CD4-positive, alpha-beta T cell (primary cell): ENCODE data around the gene DCUN1D2. TPM values are rescaled to one million over a fixed set of nuclear protein-coding genes. Genes with fewer than 3 reads are reported as not detected.
"Not testable (repeated sequence)": the region's sequence is repeated elsewhere in the genome, so short reads cannot be mapped to it uniquely, and the experiment has no call there.

Experiments used
- ATAC-seq: fragments of 200-7000 bp; cut with Tn5 transposase; one replicate; pipeline ENCODE4 v1.10.0; 2022; ENCODE audit warnings: mild to moderate bottlenecking; ENCODE audit not compliant: poor library complexity
- CTCF ChIA-PET: fragments of 350-600 bp; sonication (Branson Sonifier 250); formaldehyde crosslinking; loops from one replicate; lab custom pipeline; 2021; ENCODE audit warnings: antibody characterized with exemption, inconsistent platforms; lab: Charles Lee
- POLR2A ChIA-PET: fragments of 350-600 bp; sonication (Branson Sonifier 250); formaldehyde crosslinking; loops from one replicate; lab custom pipeline; 2021; ENCODE audit warnings: antibody characterized with exemption, inconsistent platforms; lab: Charles Lee
- DNase-seq, 14 experiments: peaks; one replicate each; pipeline ENCODE4 v3.0.0-alpha.2; 2013 to 2020; ENCODE audit warnings: mixed read lengths in 2 of 14
- H3K27ac ChIP-seq, 2 donors: one replicate each; pipeline versions ENCODE4 v1.5.1 to v1.7.0; 2013; ENCODE audit warnings: low read length in 2 of 2, low read depth in 1 of 2, mild to moderate bottlenecking in 1 of 2
- H3K27me3 ChIP-seq, 2 experiments: 1 replicate in 1 of 2; 2 replicates in 1 of 2; pipeline versions ENCODE4 v1.6.1 to v1.7.0; 2013; ENCODE audit warnings: low read length in 2 of 2, control low read depth in 1 of 2, mild to moderate bottlenecking in 1 of 2, moderate library complexity in 1 of 2; ENCODE audit not compliant: insufficient read depth in 2 of 2, control insufficient read depth in 1 of 2
- H3K36me3 ChIP-seq: one replicate; pipeline ENCODE4 v1.6.1; 2013; ENCODE audit warnings: low read length, control low read depth; ENCODE audit not compliant: insufficient read depth
- H3K4me1 ChIP-seq: one replicate; pipeline ENCODE4 v1.6.1; 2013; ENCODE audit warnings: low read length, control low read depth; ENCODE audit not compliant: insufficient read depth
- H3K4me3 ChIP-seq: one replicate; pipeline ENCODE4 v1.5.1; 2013; ENCODE audit warnings: mild to moderate bottlenecking, low read length, moderate library complexity
- H3K9me3 ChIP-seq, 2 experiments: 1 replicate in 1 of 2; 2 replicates in 1 of 2; pipeline versions ENCODE4 v1.6.1 to v1.7.0; 2013; ENCODE audit warnings: low read length in 2 of 2, mild to moderate bottlenecking in 2 of 2, control low read depth in 1 of 2, moderate library complexity in 1 of 2; ENCODE audit not compliant: control insufficient read depth in 1 of 2, insufficient read depth in 1 of 2
- H3K27ac Mint-ChIP-seq: one replicate; pipeline ENCODE4 v1.8.0; 2020; ENCODE audit warnings: mixed read lengths
- H3K27me3 Mint-ChIP-seq: one replicate; pipeline ENCODE4 v1.8.0; 2021; ENCODE audit warnings: mixed read lengths
- H3K36me3 Mint-ChIP-seq: one replicate; pipeline ENCODE4 v1.8.0; 2021; ENCODE audit warnings: low read depth, mixed read lengths
- H3K4me1 Mint-ChIP-seq: one replicate; pipeline ENCODE4 v1.8.0; 2021; ENCODE audit warnings: low read depth, mixed read lengths
- H3K4me3 Mint-ChIP-seq: one replicate; pipeline ENCODE4 v1.8.0; 2020; ENCODE audit warnings: mild to moderate bottlenecking, mixed read lengths
- H3K9me3 Mint-ChIP-seq: one replicate; pipeline ENCODE4 v1.8.0; 2020; ENCODE audit warnings: mixed read lengths
- CTCF ChIP-seq: fragments of 200-600 bp; IDR thresholded peaks from one replicate; pipeline ENCODE4 v1.8.0; 2022; ENCODE audit warnings: antibody characterized with exemption, mild to moderate bottlenecking
- intact Hi-C, 2 experiments: fragments of 100-400 bp; cut with DNase I in 1 of 2; cut with micrococcal nuclease in 1 of 2; formaldehyde crosslinking; loops; one replicate each; pipeline versions ENCODE4 v1.15.1 to v1.9.0; 2023 to 2025; cut with DNase I, micrococcal nuclease
- total RNA-seq, 174 experiments: library from RNA in 2 of 174; stranded (reverse) in 2 of 174; gene quantifications; one replicate each; pipeline ENCODE4 v1.2.3 and lab custom pipeline; 2021 to 2026

The DCUN1D2 gene
- total RNA-seq, 2 experiments from 2014 or later = 16.2 to 18.9 TPM

- Mint-ChIP-seq H3K27ac (no peak overlapping the region), H3K36me3 (peaks cover 72% of the 10 kb centered on the region), H3K27me3 (no peaks in the 10 kb centered on the region), H3K4me1 (no peaks in the 10 kb centered on the region), H3K4me3 (no peak overlapping the region), H3K9me3 (no peaks in the 10 kb centered on the region)
- Histone ChIP-seq H3K36me3 (peaks cover 24% of the 10 kb centered on the region), H3K27me3 (no peaks in the 10 kb centered on the region), H3K4me1 (no peaks in the 10 kb centered on the region), H3K9me3 (no peaks in the 10 kb centered on the region), H3K4me3 (no peak overlapping the region), H3K27ac (no peak overlapping the region)
- ChIA-PET CTCF (no interaction called here), POLR2A (no interaction called here)
- intact Hi-C loops = no loop called here
- no peak for DNase-seq
- no peak for ATAC-seq
- TF ChIP-seq CTCF = no peak
Measured at GRCh38 chr13:113471844-113472243, 18.7 kb downstream of the DCUN1D2 start.

- DNase-seq, POLR2A ChIA-PET, H3K4me3 ChIP-seq, H3K27ac Mint-ChIP-seq, H3K4me1 ChIP-seq, H3K4me1 Mint-ChIP-seq, intact Hi-C loops, H3K27me3 ChIP-seq, ATAC-seq, H3K9me3 Mint-ChIP-seq, H3K27ac ChIP-seq, H3K4me3 Mint-ChIP-seq, H3K9me3 ChIP-seq, CTCF ChIA-PET, H3K27me3 Mint-ChIP-seq: not testable (repeated sequence)
- peaks cover 18% of the 10 kb centered on the region for H3K36me3 ChIP-seq
- H3K36me3 Mint-ChIP-seq = peaks cover 65% of the 10 kb centered on the region
Measured at GRCh38 chr13:113470635-113471163, 19.8 kb downstream of the DCUN1D2 start.

- CTCF ChIA-PET = no interaction called here
- Histone ChIP-seq H3K4me3 (no peak overlapping the region), H3K9me3 (no peaks in the 10 kb centered on the region), H3K36me3 (peaks cover 12% of the 10 kb centered on the region), H3K4me1 (peaks cover 3% of the 10 kb centered on the region), H3K27ac (no peak overlapping the region), H3K27me3 (no peaks in the 10 kb centered on the region)
- POLR2A ChIA-PET = no interaction called here
- Mint-ChIP-seq H3K36me3 (peaks cover 65% of the 10 kb centered on the region), H3K4me1 (no peaks in the 10 kb centered on the region), H3K4me3 (no peak overlapping the region), H3K27me3 (no peaks in the 10 kb centered on the region), H3K9me3 (no peaks in the 10 kb centered on the region), H3K27ac (no peak overlapping the region)
- no peak for TF ChIP-seq CTCF
- ATAC-seq (no peak), DNase-seq (no peak)
- intact Hi-C loops = no loop called here
Measured at GRCh38 chr13:113470073-113470472, 20.4 kb downstream of the DCUN1D2 start.

GRCh38 chr13:113469582-113469981 lies 20.9 kb downstream of the DCUN1D2 start:
- TF ChIP-seq CTCF = no peak
- Mint-ChIP-seq H3K4me1 (no peaks in the 10 kb centered on the region), H3K27ac (no peak overlapping the region), H3K36me3 (peaks cover 60% of the 10 kb centered on the region), H3K4me3 (no peak overlapping the region), H3K27me3 (no peaks in the 10 kb centered on the region), H3K9me3 (no peaks in the 10 kb centered on the region)
- peaks cover 12% of the 10 kb centered on the region for H3K36me3 ChIP-seq
- H3K4me1 ChIP-seq = peaks cover 3% of the 10 kb centered on the region
- no peak for DNase-seq
- no peaks in the 10 kb centered on the region for H3K9me3 ChIP-seq
- ChIA-PET CTCF (no interaction called here), POLR2A (no interaction called here)
- intact Hi-C loops = no loop called here
- H3K27ac ChIP-seq = no peak overlapping the region
- H3K27me3 ChIP-seq = no peaks in the 10 kb centered on the region
- ATAC-seq = no peak
- no peak overlapping the region for H3K4me3 ChIP-seq
